Endothelial cell of umbilical vein (primary cell): ENCODE measurements around the gene DYRK3. TPM values are rescaled to one million over a fixed set of nuclear protein-coding genes. Genes with fewer than 3 reads are reported as not detected.

Source experiments
- BruUV-seq: library from RNA; stranded (reverse); fragments of 400-500 nt; replicated peaks from 2 replicates; lab custom pipeline; 2021; lab: Mats Ljungman, UMichigan
- CTCF ChIA-PET: fragments of 300-600, 350-600 bp; sonication (Branson Sonifier 250); formaldehyde crosslinking; loops from one replicate; lab custom pipeline; 2021; ENCODE audit warnings: antibody characterized with exemption, inconsistent platforms; lab: Charles Lee
- POLR2A ChIA-PET: fragments of 300-600, 350-600 bp; sonication (Branson Sonifier 250); formaldehyde crosslinking; loops from one replicate; lab custom pipeline; 2021; ENCODE audit warnings: antibody characterized with exemption, inconsistent platforms; lab: Charles Lee
- DNase-seq: peaks from one replicate; pipeline ENCODE4 v3.0.0-alpha.2; 2011; ENCODE audit warnings: low read depth, low spot score
- FAIRE-seq: peaks from 2 replicates; lab custom pipeline; 2011; peaks lifted over from hg19 to GRCh38; lab: Jason Lieb, UNC
- H2AFZ ChIP-seq: 2 replicates; pipeline ENCODE4 v1.6.0; 2012; ENCODE audit warnings: low read depth, low read length, control low read depth, inconsistent platforms
- H3K27ac ChIP-seq: 2 replicates; pipeline ENCODE4 v1.5.1; 2011; ENCODE audit warnings: low read depth, mild to moderate bottlenecking, control low read depth, low read length, moderate library complexity; ENCODE audit not compliant: insufficient read depth
- H3K27me3 ChIP-seq, 2 experiments: 2 replicates each; pipeline versions ENCODE4 v1.6.0 to v1.6.1; 2011; ENCODE audit warnings: low read length in 2 of 2, mixed read lengths in 1 of 2; ENCODE audit not compliant: control insufficient read depth in 2 of 2, insufficient read depth in 2 of 2
- H3K36me3 ChIP-seq, 2 experiments: 2 replicates in 1 of 2; 3 replicates in 1 of 2; pipeline ENCODE4 v1.5.1; 2011; ENCODE audit warnings: low read length in 2 of 2, mild to moderate bottlenecking in 1 of 2, moderate library complexity in 1 of 2; ENCODE audit not compliant: control insufficient read depth in 2 of 2, insufficient read depth in 2 of 2; ENCODE audit errors: extremely low read depth in 1 of 2
- H3K4me1 ChIP-seq: 3 replicates; pipeline ENCODE4 v1.5.1; 2011; ENCODE audit warnings: mild to moderate bottlenecking, low read length; ENCODE audit not compliant: control insufficient read depth, insufficient read depth; ENCODE audit errors: extremely low read depth
- H3K4me2 ChIP-seq: 2 replicates; pipeline ENCODE4 v1.6.1; 2011; ENCODE audit warnings: low read length, control low read depth, mixed read lengths; ENCODE audit not compliant: insufficient read depth
- H3K4me3 ChIP-seq, 3 experiments: fragments of 200-600 bp in 1 of 3; sonication (generic), shearing (Covaris generic) in 1 of 3; replicated peaks in 1 of 3; 2 replicates each; pipeline ENCODE4 v1.5.1; 2011 to 2016; ENCODE audit warnings: control low read depth in 3 of 3, low read length in 3 of 3, mild to moderate bottlenecking in 2 of 3, inconsistent platforms in 1 of 3, low read depth in 1 of 3, moderate library complexity in 1 of 3; ENCODE audit not compliant: insufficient read depth in 1 of 3
- H3K79me2 ChIP-seq: 2 replicates; pipeline ENCODE4 v1.6.0; 2012; ENCODE audit warnings: low read length, inconsistent platforms; ENCODE audit not compliant: control insufficient read depth, insufficient read depth
- H3K9ac ChIP-seq: replicated peaks from 2 replicates; pipeline ENCODE3; 2011; ENCODE audit warnings: low read length, control low read depth; ENCODE audit not compliant: insufficient read depth; ENCODE audit errors: extremely low read depth
- H3K9me1 ChIP-seq: replicated peaks from 3 replicates; pipeline ENCODE4 v1.6.0; 2011; ENCODE audit warnings: mild to moderate bottlenecking, low read length; ENCODE audit not compliant: control insufficient read depth, insufficient read depth; ENCODE audit errors: extremely low read depth
- H3K9me3 ChIP-seq: replicated peaks from 2 replicates; pipeline ENCODE4 v1.5.1; 2012; ENCODE audit warnings: low read length, inconsistent platforms; ENCODE audit not compliant: control insufficient read depth, insufficient read depth
- H4K20me1 ChIP-seq: replicated peaks from 2 replicates; pipeline ENCODE3; 2011; ENCODE audit warnings: mild to moderate bottlenecking, low read length; ENCODE audit not compliant: control insufficient read depth, insufficient read depth; ENCODE audit errors: extremely low read depth
- CTCF ChIP-seq, 2 donors: IDR thresholded peaks; 1 replicate in 1 of 2; 2 replicates in 1 of 2; pipeline ENCODE4 v1.5.1; 2011; ENCODE audit warnings: low read length in 2 of 2, mild to moderate bottlenecking in 2 of 2, moderate library complexity in 2 of 2, control low read depth in 1 of 2, inconsistent platforms in 1 of 2, low read depth in 1 of 2; ENCODE audit not compliant: insufficient read depth in 1 of 2; ENCODE audit errors: extremely low read depth in 1 of 2
- EZH2 ChIP-seq: IDR thresholded peaks from 2 replicates; pipeline ENCODE4 v1.6.1; 2012; ENCODE audit warnings: borderline replicate concordance, low read depth, mild to moderate bottlenecking, moderate library complexity, low read length, inconsistent platforms; ENCODE audit not compliant: severe bottlenecking
- FOS ChIP-seq: IDR thresholded peaks from 2 replicates; pipeline ENCODE4 v1.6.1; 2011; ENCODE audit warnings: mild to moderate bottlenecking, low read length, moderate library complexity, borderline replicate concordance; ENCODE audit not compliant: insufficient read depth
- GATA2 ChIP-seq: IDR thresholded peaks from 2 replicates; pipeline ENCODE4 v1.7.0; 2011; ENCODE audit warnings: low read depth, mild to moderate bottlenecking, moderate library complexity, mixed read lengths, low read length; ENCODE audit not compliant: insufficient read length, insufficient read depth
- JUN ChIP-seq: IDR thresholded peaks from 2 replicates; pipeline ENCODE4 v1.6.1; 2011; ENCODE audit warnings: borderline replicate concordance, low read depth; ENCODE audit not compliant: insufficient read length, insufficient read depth
- MAX ChIP-seq: IDR thresholded peaks from 2 replicates; pipeline ENCODE4 v1.6.1; 2011; ENCODE audit not compliant: insufficient read depth, insufficient read length
- MYC ChIP-seq: IDR thresholded peaks from one replicate; pipeline ENCODE4 v1.6.1; 2011; ENCODE audit warnings: mild to moderate bottlenecking, low read depth, low read length
- POLR2A ChIP-seq: IDR thresholded peaks from 2 replicates; pipeline ENCODE4 v1.6.1; 2012; ENCODE audit warnings: low read depth, mild to moderate bottlenecking, control low read depth, low read length
- POLR2AphosphoS5 ChIP-seq: IDR thresholded peaks from 2 replicates; pipeline ENCODE4 v1.6.1; 2012; ENCODE audit warnings: low read depth, mild to moderate bottlenecking, control low read depth, low read length, moderate library complexity; ENCODE audit not compliant: insufficient read depth
- dilution Hi-C: fragments of 300-500 bp; cut with MboI; formaldehyde crosslinking; loops from one replicate; pipeline ENCODE4 v1.15.0; 2019; ENCODE audit warnings: low sequenced_read_pairs; ENCODE audit not compliant: extremely low pct_ligation_motif_present
- intact Hi-C: fragments of 100-400 bp; cut with micrococcal nuclease; formaldehyde crosslinking; loops from one replicate; pipeline ENCODE4 v1.10.0; 2022
- polyA plus RNA-seq, 4 experiments: library from polyadenylated mRNA; depleted of rRNA in 3 of 4; stranded (reverse) in 3 of 4; unstranded in 1 of 4; fragments of >200 nt; gene quantifications; 2 replicates each; pipeline versions ENCODE4 v1.2.1 to v1.2.3, GENCODE V29; 2011 to 2012; ENCODE audit warnings: missing spikeins in 1 of 4
- total RNA-seq: library from RNA; stranded (reverse); gene quantifications from 2 replicates; pipeline ENCODE4 v1.2.3, GENCODE V29; 2021

DYRK3 gene
- total and polyA plus RNA-seq, 2 donors (not counting 3 experiments of a cell fraction or from before 2014, with no cell fraction given), result 3.4 to 7.4 TPM

- Histone ChIP-seq H4K20me1 (no peaks in the 10 kb centered on the region), H3K9me1 (no peaks in the 10 kb centered on the region), H3K27ac (no peak overlapping the region), H3K79me2 (no peaks in the 10 kb centered on the region), H2AFZ (no peak overlapping the region), H3K4me1 (peaks cover 10% of the 10 kb centered on the region), H3K4me3 (no peak overlapping the region), H3K9ac (no peak overlapping the region), H3K4me2 (no peak overlapping the region), H3K36me3 (no peaks in the 10 kb centered on the region), H3K9me3 (no peaks in the 10 kb centered on the region), H3K27me3 (peaks cover 5 to 14% of the 10 kb centered on the region in 2 experiments)
- POLR2A ChIA-PET, result no interaction called here
- no TSS peak for BruUV-seq
- intact Hi-C loops, result no loop called here
- CTCF ChIA-PET, result interaction anchor here (5.1 kb wide), 1 partner anchor 11 kb away, joined by 37 read pairs; no protein-coding TSS in a partner anchor
- TF ChIP-seq GATA2 (no peak), POLR2A (no peak), EZH2 (no peak), JUN (no peak), MYC (no peak), POLR2AphosphoS5 (no peak), CTCF (IDR thresholded peaks at IDR 0.05; ENCODE audit: extremely low read depth in 1 of 2, insufficient read depth in 1 of 2, low read depth in 1 of 2, low read length in 2 of 2) (no peak), MAX (no peak), FOS (no peak)
- dilution Hi-C loops, result no loop called here
- no peak for DNase-seq
- no peak for FAIRE-seq
Observed at GRCh38 chr1:206674745-206675175, 39.4 kb downstream of the DYRK3 start.
